Calu3 (cell line): ENCODE measurements around the gene SDC3. TPM values are rescaled to one million over a fixed set of nuclear protein-coding genes. Genes with fewer than 3 reads are reported as not detected.

Source experiments
- BruUV-seq: library from RNA; stranded (reverse); fragments of 400-500 nt; replicated peaks from 2 replicates; lab custom pipeline; 2021; lab: Mats Ljungman, UMichigan
- CTCF ChIA-PET: fragments of 300-600 bp; sonication (Branson Sonifier 250); formaldehyde crosslinking; loops from one replicate; lab custom pipeline; 2022; ENCODE audit warnings: antibody characterized with exemption; lab: Charles Lee
- DNase-seq: peaks from one replicate; pipeline ENCODE4 v3.0.0; 2022
- H3K27ac Mint-ChIP-seq: one replicate; pipeline ENCODE4 v1.8.0; 2022; ENCODE audit warnings: mixed read lengths; ENCODE audit not compliant: unreplicated experiment
- H3K27me3 Mint-ChIP-seq: one replicate; pipeline ENCODE4 v1.8.0; 2022; ENCODE audit warnings: mixed read lengths; ENCODE audit not compliant: unreplicated experiment
- H3K36me3 Mint-ChIP-seq: one replicate; pipeline ENCODE4 v1.8.0; 2022; ENCODE audit warnings: mild to moderate bottlenecking, moderate library complexity, mixed read lengths; ENCODE audit not compliant: insufficient read depth, unreplicated experiment
- H3K4me1 Mint-ChIP-seq: one replicate; pipeline ENCODE4 v1.8.0; 2022; ENCODE audit warnings: mild to moderate bottlenecking, low read depth, mixed read lengths; ENCODE audit not compliant: unreplicated experiment
- H3K4me3 Mint-ChIP-seq: one replicate; pipeline ENCODE4 v1.8.0; 2022; ENCODE audit warnings: mild to moderate bottlenecking, low read depth, moderate library complexity, mixed read lengths; ENCODE audit not compliant: unreplicated experiment
- H3K9me3 Mint-ChIP-seq: one replicate; pipeline ENCODE4 v1.8.0; 2022; ENCODE audit warnings: low read depth, mixed read lengths; ENCODE audit not compliant: unreplicated experiment
- intact Hi-C: fragments of 100-400 bp; cut with micrococcal nuclease; formaldehyde crosslinking; loops from one replicate; pipeline ENCODE4 v1.10.0; 2022; ENCODE audit not compliant: unreplicated experiment
- total RNA-seq: library from RNA; stranded (reverse); gene quantifications from 2 replicates; pipeline ENCODE4 v1.2.3, GENCODE V29; 2022
- TF ChIP-seq, protein P1 (sequence below): fragments of 200-600 bp; IDR thresholded peaks from one replicate; pipeline ENCODE4 v1.8.0; 2022; ENCODE audit warnings: antibody characterized with exemption; ENCODE audit not compliant: unreplicated experiment

The SDC3 gene
- total RNA-seq, 1 experiment from 2014 or later = 15.0 TPM

DNA sequence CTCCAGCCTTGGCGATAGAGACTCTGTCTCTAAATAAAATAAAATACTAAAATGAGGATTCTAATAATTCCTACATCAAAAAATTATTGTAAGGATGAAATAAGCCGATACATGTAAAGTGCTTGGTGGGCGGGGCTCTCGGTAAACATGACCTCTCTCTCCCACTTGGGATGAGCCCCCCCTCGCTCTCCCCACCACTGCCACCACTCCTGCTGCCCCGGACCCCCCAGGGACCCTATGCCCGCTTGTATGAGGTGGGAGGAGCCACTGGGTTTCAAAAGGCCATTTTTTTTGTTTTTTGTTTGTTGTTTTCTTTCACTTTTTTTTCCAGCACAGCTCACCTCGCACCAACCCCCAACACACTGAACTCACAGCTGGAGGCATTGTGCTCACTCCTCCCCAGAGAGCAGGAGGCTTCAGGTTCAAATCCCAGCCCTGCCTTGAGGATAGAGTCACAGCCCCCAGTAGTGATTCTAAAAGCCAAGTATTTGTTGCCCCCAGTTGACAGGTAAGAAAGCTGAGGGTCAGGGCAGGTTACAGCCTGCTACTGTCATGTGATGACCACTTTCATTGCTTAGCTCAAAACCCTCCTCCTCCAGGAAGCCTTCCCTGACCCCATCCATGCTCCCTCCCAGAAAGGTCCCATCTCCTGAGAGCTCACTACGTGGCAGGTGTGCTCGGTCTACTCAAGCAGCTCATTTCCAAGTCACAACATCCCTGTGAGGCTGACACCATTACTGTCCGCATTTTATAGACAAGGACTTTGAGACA is 4.2 kb downstream of the SDC3 start:
- DNase-seq = no peak
- TF ChIP-seq, protein P1, sequence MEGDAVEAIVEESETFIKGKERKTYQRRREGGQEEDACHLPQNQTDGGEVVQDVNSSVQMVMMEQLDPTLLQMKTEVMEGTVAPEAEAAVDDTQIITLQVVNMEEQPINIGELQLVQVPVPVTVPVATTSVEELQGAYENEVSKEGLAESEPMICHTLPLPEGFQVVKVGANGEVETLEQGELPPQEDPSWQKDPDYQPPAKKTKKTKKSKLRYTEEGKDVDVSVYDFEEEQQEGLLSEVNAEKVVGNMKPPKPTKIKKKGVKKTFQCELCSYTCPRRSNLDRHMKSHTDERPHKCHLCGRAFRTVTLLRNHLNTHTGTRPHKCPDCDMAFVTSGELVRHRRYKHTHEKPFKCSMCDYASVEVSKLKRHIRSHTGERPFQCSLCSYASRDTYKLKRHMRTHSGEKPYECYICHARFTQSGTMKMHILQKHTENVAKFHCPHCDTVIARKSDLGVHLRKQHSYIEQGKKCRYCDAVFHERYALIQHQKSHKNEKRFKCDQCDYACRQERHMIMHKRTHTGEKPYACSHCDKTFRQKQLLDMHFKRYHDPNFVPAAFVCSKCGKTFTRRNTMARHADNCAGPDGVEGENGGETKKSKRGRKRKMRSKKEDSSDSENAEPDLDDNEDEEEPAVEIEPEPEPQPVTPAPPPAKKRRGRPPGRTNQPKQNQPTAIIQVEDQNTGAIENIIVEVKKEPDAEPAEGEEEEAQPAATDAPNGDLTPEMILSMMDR = no peak
- CTCF ChIA-PET = interaction anchor here (0.6 to 1.0 kb wide), 2 partner anchors 12 to 35 kb away, joined by 3 read pairs; no protein-coding TSS in a partner anchor
- Mint-ChIP-seq H3K4me1 (peaks cover 4% of the 10 kb centered on the region), H3K9me3 (no peaks in the 10 kb centered on the region), H3K4me3 (no peak overlapping the region), H3K36me3 (peaks cover 17% of the 10 kb centered on the region), H3K27ac (no peak overlapping the region), H3K27me3 (peaks cover 8% of the 10 kb centered on the region)
- no TSS peak for BruUV-seq
- intact Hi-C loops = no loop called here

DNA sequence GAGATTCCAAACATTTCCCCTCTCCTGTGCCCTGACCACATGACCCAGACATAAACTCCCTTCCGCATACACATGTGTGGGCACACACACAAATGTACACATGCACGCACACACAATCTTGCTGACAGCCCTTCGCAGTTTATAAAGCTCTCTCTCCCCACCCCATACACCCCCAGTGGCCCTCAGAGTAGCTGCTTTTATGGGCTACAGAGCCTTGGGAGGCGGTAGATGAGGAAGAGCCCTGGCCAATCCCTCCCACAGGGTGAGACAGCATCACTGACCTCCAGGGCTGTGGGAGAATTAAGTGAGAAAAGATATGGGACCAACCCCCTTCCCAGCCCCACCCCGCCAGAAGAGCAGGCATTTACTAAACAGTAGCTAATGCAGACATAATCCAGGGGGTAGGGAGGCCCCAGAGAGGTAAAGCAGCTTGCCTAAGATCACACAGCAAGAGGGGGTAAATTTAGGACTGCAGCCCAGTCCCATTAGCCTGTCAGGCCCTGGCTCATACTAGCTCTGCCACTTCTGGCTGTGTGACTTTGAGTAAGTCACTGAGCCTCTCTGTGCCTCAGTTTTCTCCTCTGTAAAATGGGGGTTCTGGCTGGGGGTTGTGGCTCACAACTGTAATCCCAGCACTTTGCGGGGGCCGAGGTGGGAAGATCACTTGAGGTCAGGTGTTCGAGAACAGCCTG is 5.1 kb downstream of the SDC3 start:
- Mint-ChIP-seq H3K4me1 (no peaks in the 10 kb centered on the region), H3K27ac (no peak overlapping the region), H3K4me3 (no peak overlapping the region), H3K36me3 (peaks cover 11% of the 10 kb centered on the region), H3K9me3 (no peaks in the 10 kb centered on the region), H3K27me3 (peaks cover 8% of the 10 kb centered on the region)
- DNase-seq = no peak
- TF ChIP-seq, protein P1 = no peak
- no TSS peak for BruUV-seq
- intact Hi-C loops = no loop called here
- CTCF ChIA-PET = no interaction called here

DNA sequence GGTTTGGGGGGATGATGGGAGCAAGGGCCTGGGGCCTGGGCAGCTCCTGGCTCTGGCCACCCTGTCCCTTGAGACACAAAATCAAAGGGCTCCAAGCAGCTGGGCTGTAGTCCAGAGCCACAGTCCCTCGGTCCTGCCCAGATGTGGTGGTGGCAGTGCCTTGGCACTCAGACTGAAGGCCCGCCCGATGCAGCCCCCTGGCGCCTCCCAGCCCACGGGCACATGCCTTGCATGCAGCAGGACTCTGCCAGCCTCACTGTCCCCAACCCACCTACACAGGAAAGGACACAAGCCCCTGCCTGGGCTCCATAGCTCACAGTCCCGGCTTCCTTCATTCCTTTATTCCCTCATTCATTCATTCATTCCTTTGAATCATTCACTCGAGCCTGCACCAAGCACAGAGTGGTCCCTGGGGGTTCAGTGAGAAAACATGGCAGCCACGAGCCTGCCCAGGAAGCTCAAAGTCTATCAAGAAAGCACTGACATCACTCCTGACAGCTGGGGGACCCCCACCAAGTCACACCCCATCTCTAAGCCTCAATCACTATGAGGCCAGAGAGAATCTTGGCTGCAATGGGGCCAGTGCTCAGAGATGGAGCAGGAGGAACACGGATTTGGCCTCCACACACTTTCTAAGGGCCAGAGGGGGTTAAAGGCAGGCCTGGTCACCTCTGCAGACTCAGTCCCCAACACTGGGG is 5.8 kb downstream of the SDC3 start:
- BruUV-seq = no TSS peak
- no peaks in the 10 kb centered on the region for H3K4me1 Mint-ChIP-seq
- no peak overlapping the region for H3K27ac Mint-ChIP-seq

More for the DNA sequence above, 5.8 kb downstream of the SDC3 start:
- CTCF ChIA-PET = no interaction called here
- peaks cover 7% of the 10 kb centered on the region for H3K27me3 Mint-ChIP-seq
- peaks cover 7% of the 10 kb centered on the region for H3K36me3 Mint-ChIP-seq
- intact Hi-C loops = no loop called here
- H3K4me3 Mint-ChIP-seq = no peak overlapping the region
- H3K9me3 Mint-ChIP-seq = no peaks in the 10 kb centered on the region
- TF ChIP-seq, protein P1 = no peak
- no peak for DNase-seq
